ENCODE measurements around the gene RBM8A.
A peak's percentile ranks its signal among the peaks of the same experiment; 100 is the strongest.

RBM8A gene

GRCh38 chr1:145927063-145927886 is at the start of gene RBM8A:
TSS of gene RBM8A (minus strand) at chr1:145927484. CDS start at chr1:145927426, 58 bp downstream.
- peak; percentile 99 for DNase-seq

- DNase-seq, result no peak
These were observed 49.7 kb upstream of the RBM8A start for GRCh38 chr1:145977016-145977415.

DNA sequence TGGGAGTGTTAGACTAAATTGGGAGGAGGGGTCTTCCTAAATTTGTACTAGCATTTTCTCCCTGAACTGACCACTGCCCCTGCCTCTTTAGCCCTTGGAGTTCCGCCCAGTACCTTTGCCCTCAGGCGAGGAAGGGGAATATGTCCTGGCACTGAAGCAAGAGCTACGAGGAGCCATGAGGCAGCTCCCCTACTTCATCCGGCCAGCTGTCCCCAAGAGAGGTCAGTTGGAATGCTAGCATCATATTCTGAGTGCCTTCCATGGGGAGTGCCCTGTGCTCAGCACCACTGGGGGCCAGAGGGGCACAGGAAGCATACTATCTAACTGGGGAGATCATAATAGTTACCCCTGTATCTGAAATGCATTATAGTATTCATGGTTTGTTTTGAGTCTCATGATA is 47.9 kb upstream of the RBM8A start:
- no peak for DNase-seq

- no peak for DNase-seq
These were observed 47.4 kb upstream of the RBM8A start for GRCh38 chr1:145974721-145975120.

GRCh38 chr1:145972580-145972979 is 45.3 kb upstream of the RBM8A start:
- DNase-seq, result no peak

DNA sequence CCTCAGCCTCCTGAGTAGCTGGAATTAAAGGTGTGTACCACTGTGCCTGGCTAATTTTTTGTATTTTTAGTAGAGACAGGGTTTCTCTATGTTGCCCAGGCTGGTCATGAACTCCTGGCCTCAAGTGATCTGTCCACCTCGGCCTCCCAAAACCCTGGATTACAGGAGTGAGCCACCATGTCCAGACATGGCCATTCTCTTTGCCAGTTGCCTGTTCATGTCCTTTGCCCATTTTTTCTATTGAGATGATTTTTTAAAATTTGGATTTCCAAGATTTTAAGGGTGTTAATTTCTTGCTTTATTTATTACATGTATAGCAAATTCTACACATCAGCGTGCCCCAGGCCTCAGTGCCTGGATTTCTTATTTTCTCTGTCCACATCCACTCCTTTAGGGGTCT is 40.0 kb upstream of the RBM8A start:
- no peak for DNase-seq

DNA sequence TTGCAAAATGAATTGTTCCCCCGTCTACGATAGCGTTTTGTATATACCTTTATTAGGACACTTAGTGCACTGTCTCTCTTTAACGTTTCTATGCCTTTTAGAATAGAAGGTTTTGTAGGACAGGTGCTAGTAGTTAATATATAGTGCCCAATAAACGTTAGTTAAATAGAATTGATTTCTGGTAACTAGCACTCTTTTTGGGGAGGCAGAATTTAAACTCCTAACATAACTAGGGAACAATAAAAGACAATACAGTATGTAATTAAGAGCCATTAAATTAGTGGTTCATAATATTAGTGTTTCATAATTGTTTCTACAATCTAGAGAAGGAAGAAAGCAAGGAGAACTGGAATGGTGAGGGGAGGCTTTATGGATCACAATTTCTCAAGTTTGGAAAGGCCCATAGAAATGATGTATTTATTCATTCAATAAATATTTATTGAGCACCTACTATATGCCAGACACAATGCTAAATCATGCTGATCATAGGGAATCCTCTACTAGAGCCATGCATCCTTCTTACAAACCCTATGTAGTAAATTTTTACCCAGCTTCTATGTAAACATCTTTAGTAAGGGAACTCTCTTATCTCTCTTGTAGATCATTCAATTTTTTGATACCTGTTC is 37.9 kb upstream of the RBM8A start:
- no peak for DNase-seq

GRCh38 chr1:145964328-145965118 is 37.2 kb upstream of the RBM8A start, which contains the start of the genes ANKRD34A and POLR3GL:
TSS of gene ANKRD34A (minus strand) at chr1:145964575. CDS start at chr1:145961759, 2,816 bp downstream.
TSS of gene POLR3GL (plus strand) at chr1:145964690. CDS start at chr1:145974866, 10,176 bp downstream.
- peak; percentile 88 for DNase-seq

DNA sequence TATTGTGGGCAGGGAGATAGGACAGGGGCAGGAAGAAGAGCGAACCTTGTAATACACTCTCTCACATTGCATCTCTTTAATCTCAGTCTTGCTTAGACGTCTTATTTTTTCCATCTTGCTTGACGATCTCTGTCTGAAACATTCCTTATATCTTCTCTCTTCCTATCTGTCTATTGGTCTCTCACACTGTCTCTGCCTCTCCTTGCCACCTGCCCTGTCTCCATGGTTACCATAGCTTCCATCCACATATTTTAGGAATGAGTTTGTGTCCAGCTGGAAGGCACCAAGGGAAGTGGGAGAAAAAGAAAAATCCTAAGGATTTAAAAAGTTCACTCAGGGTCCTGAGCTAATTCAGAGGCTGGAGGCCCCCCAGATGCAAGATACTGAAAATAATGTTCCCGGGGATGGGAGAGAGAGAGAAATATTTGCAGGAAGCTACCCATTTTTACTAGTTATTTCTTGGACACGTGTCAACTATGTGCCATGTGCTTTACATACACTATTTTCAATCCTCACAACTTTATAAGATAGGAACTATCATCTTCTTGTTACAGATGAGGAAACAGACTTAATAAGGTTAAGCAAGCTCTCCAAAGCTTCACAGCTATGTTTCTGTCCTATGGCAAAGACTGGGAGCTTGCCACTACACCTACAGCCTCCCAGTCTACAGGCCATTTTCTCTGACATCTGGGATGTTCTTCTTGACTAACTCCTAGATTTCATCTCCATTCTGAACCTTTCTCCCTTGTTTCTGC is 36.2 kb upstream of the RBM8A start:
- peak; percentile 20 for DNase-seq

GRCh38 chr1:145962157-145963102 is 35.1 kb upstream of the RBM8A start:
- peak; percentile 40 for DNase-seq

- peak; percentile 10 for DNase-seq
These were observed 34.3 kb upstream of the RBM8A start for GRCh38 chr1:145961425-145962156.

- DNase-seq, result no peak
These were observed 33.8 kb upstream of the RBM8A start for GRCh38 chr1:145961109-145961424.

DNA sequence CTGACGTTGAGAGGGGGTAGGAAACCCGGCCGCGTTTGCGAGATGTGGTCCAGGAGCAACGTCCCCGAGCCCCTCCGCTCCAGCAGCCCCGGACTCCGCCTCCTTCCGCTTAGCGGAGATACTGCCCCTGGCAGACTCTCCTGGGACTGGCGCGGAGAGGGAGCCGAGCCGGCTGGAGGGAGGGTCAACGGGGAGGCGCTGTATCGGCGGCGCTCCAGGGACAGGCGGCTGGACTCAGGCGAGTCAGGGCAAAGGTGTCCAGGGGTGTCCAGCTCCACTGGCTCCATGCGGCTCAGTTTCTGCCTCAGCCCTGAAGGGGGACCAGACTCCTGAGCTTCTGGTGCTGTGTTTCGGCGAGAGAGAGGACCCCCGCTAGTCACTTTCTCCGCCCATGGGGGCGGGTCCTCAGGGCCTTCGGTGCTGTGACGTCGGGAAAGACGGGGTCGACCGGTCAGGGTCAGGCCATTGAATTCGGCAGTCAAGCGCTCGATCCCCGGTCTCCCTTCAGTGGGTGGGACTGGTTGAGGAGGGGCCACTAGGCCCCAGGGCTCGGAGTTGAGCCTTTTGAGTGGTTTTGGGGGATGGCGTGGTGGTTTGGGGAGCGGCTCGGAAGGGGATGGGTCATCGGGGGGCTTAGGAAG is 33.3 kb upstream of the RBM8A start:
- DNase-seq, result peak; percentile 76

GRCh38 chr1:145959957-145960467 is 32.7 kb upstream of the RBM8A start:
- no peak for DNase-seq

GRCh38 chr1:145959333-145959732 is 32.0 kb upstream of the RBM8A start:
- DNase-seq, result no peak

- no peak for DNase-seq
These were observed 31.4 kb upstream of the RBM8A start for GRCh38 chr1:145958734-145959133.

GRCh38 chr1:145957443-145958319 is 30.4 kb upstream of the RBM8A start, which contains the start of gene LIX1L:
TSS of gene LIX1L (minus strand) at chr1:145958017. CDS start at chr1:145957927, 90 bp downstream.
- peak; percentile 95 for DNase-seq

DNA sequence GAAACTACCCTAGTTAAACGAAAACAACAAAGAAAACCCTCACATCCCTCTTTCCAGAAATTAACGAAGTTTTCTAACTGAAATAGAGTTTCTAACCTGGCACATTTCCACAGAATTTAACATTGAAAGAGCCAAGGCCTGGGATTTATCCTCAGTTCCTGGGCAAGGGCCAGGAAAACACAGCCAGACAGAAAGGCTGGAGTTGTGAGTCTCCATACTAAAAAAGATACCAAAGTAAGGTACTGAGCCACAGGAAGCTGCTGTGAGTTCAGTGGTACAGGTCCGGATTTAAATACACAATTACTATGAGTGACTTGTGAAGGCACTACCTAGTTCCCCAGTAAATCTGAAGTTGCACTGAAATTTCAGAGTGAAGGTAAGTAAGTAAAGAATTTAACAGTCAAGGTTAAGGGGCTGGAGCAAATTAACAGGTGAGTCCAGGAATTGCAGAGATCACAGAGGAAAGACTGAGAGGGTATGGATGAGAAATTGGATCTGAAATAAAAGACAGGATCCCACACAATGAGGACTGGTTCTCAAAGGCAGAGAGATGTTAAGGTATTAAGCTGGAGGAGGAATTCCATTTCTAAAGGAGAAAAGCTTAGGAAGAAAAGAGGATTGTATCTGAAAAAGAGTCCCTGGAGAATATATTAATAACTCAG is 29.6 kb upstream of the RBM8A start:
- DNase-seq, result no peak
